Stimulated activated CD8-positive, alpha-beta memory T cell treated with anti-CD3 and anti-CD28 coated beads, Interleukin-15, amount 100 ng/mL, for 1 hour (primary cell): ENCODE results near the gene ELL.
"Not testable (repeated sequence)": the region's sequence is repeated elsewhere in the genome, so short reads cannot be mapped to it uniquely, and the experiment has no call there.

Experiments
- DNase-seq: peaks from one replicate; pipeline ENCODE4 v3.0.0-alpha.2; 2020; ENCODE audit warnings: low read depth

The ELL gene

GRCh38 chr19:18422530-18423191, 99.2 kb downstream of the ELL start:
- DNase-seq: no peak

DNA sequence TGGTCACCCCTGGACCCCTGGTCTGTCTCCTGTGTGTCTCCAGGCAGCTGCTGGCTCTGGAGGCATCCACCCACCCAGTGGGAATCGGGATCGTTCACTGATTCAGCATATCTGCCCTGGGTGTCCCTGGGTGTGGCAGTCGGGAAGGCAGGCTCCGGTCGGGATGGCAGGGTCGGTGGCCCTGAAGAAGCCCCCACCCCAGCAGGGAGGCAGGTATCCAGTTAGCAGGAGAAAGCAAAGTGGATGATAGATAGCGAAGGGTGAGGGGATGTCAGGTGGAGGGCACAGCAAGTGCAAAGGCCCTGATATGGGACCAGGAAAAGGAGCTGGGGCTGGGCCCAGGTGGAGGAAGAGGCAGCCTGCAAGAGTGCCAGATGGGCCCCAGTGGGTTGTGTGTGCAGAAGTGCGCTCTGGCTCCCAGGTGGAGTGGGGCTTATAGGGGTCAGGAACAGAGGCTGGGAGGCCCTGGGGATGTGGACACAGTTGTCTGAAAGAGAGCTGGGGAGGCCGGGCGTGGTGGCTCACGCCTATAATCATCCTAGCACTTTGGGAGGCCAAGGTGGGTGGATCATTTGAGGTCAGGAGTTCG, 100.4 kb downstream of the ELL start:
- DNase-seq: no peak

DNA sequence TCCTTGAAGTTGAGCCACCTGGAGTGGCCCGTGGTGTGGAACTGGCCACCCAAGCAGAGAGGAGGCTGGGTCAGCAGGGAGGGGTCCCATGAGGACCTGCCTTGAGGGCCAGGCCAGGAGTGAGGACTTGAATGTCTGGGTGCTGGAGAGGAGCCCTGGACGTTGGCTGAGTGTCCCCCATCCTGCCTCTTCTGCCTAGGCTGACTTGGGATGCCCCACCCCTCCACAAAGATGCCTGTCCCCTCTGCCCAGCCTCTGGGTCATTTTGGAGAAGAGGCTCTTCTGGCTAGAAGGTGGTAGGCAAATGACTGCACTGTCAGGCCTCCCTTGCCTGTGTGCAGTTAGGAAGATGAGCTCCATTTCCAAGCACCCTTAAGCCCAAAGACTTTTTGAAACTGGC, 100.9 kb downstream of the ELL start:
- DNase-seq: no peak

GRCh38 chr19:18419699-18420460, 102.0 kb downstream of the ELL start:
- no peak for DNase-seq

DNA sequence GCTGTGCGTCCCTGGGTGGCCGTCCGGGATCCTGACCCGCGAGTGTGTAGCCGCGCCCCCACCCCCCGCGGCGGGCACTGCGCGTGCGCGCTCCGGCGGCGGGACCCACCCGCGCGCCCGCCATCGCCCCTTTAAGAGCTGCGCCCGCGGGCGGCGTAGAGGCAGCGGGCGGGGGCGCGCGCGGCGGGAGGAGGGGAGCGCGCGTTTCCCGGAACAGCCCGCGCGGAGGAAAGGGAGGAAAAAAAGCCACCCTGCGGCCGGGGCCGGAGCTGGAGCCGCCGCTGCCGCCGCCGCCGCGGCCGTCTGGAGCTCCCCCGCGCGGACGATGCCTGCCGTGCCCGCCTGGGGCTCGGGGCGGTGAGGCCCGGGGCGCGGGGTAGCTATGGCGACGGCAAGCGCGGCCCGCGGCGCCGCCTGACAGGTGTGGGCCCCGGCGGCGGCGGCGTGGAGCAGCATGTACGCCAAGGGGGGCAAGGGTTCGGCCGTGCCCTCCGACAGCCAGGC, 102.6 kb downstream of the ELL start, which contains the start of gene SSBP4:
SSBP4 (plus strand) TSS at position 204 of the 504 bp plus-strand sequence; CDS start at position 455, 251 bp downstream.
- no peak for DNase-seq

GRCh38 chr19:18418483-18419194, 103.2 kb downstream of the ELL start:
- DNase-seq: no peak

DNA sequence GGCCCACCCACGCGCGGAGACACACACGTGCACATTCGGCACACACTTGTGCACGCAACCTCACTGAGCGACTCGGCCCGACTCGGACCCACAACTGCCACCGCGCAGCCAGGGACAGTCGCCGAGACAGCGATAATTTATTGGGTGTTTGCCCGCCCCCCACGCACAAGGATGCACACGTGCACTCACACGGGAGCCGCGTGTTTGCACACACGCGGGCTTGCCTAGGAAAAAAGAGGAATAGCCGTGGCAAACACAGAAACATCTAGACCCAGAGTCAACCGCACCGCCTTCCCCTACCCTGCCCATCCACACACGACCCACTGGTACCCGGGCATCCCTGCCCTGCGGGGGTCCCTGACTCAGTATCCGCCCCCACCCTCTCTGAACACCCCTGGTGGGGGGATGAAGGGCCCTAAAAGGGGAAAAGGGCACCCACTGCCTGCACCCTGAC, 103.8 kb downstream of the ELL start:
- DNase-seq: no peak

DNA sequence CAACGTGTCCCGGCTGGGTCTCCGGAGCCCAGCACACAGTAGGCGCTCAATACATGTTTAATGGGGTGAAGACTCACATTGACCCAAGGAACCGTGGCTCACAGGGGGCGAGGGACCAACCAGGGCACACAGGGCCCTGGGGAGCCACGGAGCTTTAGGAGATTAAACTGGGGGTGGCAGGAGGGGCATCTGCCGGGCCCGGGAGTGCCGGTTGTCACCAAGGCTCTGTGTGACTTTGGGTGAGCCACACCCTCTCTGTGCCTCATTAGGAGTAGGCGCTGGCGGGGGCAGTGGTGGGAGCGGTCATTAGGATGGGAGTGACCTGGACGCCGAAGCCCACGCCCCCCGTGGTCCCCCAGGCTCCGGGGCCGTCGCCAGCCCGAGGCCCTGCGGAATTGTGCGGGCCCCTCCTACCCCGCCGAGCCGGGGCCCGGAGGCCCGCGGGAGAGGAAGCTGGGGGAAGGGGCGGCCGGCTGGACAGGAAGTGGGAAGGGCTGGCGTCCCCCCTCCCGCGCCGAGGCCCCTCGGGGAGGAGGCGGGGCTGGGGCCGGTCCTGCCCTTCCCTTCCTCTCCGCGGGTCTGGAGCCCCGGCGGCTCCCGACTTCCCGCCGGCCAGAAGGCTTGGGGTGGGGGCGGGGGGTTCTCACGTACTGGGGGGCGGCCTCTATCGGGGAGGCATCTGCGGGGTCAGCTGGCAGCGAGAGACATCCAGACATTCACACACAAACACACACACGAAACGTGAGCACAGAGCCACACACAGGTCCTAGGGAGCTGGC, 104.4 kb downstream of the ELL start:
- no peak for DNase-seq

DNA sequence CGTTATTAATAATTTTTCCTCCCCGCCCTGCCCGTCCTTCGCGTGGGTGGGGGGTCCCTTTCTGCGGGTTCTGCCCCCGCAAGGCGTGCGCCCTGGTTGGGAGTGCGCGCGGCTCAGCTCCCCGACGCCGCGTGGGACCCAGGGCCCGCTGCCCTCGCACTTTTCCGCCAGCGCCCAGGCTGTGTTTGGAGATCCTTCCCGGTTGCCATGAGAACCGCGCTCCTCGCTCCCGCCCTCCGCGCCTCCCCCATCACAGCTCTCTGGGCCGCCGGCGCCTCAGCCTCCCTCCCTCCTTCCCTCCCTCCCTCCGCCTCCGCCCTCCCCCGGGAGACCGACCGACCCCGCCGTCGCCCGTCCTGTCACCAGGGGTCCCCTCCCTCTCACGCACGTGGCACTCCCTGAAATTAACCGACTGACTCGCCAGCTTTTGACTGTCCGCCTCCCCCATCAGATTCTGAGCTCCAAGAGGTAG, 105.1 kb downstream of the ELL start:
- no peak for DNase-seq

- no peak for DNase-seq
These were observed 106.5 kb downstream of the ELL start for GRCh38 chr19:18415178-18415867.

DNA sequence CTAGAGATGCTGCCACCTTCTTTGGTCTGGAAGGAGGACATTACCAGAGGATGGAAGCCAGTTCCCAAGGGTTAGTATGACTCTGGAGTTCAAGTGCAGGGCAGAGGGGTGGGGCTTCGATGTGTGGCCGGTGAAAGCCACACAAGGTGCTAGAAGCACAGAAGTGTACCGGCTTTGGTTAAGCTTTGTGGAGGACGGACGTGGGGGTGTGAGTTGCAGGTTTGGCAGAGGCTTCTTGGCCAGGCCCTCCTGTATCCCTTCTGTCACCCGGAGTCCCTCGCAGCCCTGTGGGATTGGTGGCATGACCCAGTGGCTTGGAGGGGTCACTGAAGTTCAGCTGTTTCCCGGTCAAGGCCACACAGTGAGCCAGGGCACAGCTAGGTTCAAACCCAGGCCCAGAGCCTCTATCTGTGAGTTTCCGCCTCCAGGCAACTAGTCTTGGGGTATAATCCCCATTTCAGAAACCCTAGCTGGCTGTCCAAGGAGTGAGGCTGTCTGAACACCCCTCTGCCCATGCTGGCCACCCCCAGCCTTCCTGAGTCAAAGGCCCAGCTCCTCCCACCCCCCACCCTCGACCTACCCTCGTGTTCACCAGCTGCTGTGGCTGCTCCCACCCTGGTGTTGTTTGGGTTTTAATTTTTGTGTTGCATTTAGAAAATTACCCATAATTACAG, 107.2 kb downstream of the ELL start:
- DNase-seq: no peak

DNA sequence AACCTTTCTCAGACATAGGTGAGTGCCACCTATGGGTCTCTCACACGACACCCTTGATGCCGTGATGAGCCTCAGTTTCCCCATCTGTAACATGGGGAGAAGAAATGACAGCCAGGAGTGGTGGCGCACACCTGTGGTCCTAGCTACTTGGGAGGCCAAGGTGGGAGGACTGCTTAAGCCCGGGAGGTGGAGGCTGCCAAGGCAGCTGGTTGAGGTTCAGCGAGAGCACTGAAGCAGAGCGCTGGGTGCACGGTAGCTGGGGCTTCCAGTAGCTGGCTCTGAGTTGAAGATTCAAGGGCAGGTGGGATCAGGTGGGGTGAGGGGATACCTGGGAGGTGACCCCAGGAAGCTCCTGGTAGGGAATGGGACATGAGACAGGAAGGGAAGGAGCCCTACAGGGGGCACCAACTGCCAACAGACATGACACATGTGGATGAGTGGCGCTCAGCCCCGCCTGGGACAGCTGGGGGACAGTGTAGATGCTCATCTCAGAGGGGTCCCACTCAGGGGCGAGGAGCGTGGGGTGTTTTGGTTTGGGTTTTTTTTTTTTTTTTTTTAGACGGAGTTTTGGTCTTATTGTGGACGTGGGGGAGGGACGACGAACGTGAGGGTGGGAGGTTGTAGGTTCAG, 109.1 kb downstream of the ELL start:
- no peak for DNase-seq

GRCh38 chr19:18408053-18408476, 113.8 kb downstream of the ELL start:
- no peak for DNase-seq

DNA sequence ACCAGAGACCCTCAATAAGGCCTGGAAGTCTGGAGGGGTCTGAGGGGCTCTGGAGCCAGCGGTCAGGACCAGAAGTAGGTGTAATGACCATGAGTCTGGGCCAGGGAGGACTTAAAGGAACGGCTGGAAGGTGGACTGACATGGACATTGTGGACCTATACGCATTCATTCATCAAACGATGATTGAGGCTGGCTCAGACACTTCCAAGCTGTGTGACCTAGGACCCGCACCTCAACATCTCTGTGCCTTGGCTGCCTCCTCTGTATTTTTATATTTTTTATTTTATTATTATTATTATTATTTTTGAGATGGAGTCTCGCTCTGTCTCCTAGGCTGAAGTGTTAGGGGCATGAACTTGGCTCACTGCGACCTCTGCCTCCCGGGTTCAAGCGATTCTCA, 115.1 kb downstream of the ELL start:
- DNase-seq: no peak

GRCh38 chr19:18405754-18406153, 116.1 kb downstream of the ELL start:
- not testable (repeated sequence) for DNase-seq

- not testable (repeated sequence) for DNase-seq
These were observed 119.2 kb downstream of the ELL start for GRCh38 chr19:18402455-18403248.

DNA sequence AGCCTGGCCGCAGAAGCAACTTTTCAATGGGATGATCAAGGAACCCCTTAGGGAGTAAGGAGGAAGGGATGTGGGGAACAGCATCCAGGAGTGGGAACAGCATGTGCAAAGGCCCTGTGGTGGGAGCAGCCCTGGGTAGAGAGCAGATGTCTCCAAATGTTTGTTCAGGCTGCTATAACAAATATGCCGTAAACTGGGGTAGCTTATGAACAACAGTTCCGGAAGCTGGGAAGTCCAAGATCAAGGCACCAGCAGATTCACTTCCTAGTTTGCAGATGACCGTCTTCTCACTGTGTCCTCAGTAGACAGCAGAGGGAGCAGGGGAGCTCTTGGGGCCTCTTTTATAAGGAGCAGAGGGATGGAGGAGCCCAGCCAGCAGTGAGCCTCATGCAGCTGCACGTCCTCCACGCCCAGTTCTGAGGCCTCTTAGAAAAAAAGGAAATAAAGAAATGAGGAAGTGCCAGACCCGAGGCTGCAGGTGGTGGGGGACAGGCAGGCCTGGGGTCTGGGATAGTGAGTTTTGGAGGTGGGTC, 120.2 kb downstream of the ELL start:
- DNase-seq: no peak

DNA sequence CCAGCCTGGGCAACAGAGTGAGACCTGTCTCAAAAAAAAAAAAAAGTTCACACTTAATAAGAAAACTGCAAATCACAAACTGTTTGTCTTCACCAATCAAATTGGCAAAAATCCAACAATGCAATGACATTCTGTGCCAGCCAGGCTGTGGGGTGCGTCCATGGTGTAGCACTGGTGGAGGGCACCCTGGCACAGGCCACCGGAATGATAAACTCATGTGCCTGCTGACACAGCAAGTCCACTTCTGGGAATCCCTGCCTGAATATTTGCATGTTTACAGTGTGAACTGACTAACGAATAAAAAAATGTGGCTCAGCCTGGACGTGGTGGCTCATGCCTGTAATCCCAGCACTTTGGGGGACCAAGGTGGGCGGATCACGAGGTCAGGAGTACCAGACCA, 122.9 kb downstream of the ELL start:
- no peak for DNase-seq
